Peyer's patch (tissue), 4 donors: ENCODE data around the gene VANGL1. TPM values are rescaled to one million over a fixed set of nuclear protein-coding genes. Genes with fewer than 3 reads are reported as not detected.

ENCODE experiments used
- DNase-seq, 3 donors: peaks; one replicate each; pipeline ENCODE4 v3.0.0-alpha.2; 2017 to 2019
- H3K27ac ChIP-seq, 4 donors: fragments of 200-600 bp; sonication (generic); one replicate each; pipeline ENCODE4 v1.5.1; 2016 to 2019
- H3K27me3 ChIP-seq, 2 donors: fragments of 200-600 bp; sonication (generic); one replicate each; pipeline ENCODE4 v1.5.1; 2019
- H3K36me3 ChIP-seq, 3 donors: fragments of 200-600 bp; sonication (generic); one replicate each; pipeline ENCODE4 v1.5.1; 2016 to 2019
- H3K4me1 ChIP-seq, 4 donors: fragments of 200-600 bp; sonication (generic); one replicate each; pipeline ENCODE4 v1.5.1; 2016 to 2019
- H3K4me3 ChIP-seq, 4 donors: fragments of 200-600 bp; sonication (generic); 1 replicate in 3 of 4; 2 replicates in 1 of 4; pipeline ENCODE4 v1.5.1; 2016 to 2019; ENCODE audit warnings: mild to moderate bottlenecking in 1 of 4
- H3K9me3 ChIP-seq, 4 donors: fragments of 200-600 bp; sonication (generic); one replicate each; pipeline ENCODE4 v1.5.1; 2016 to 2019; ENCODE audit warnings: mild to moderate bottlenecking in 1 of 4
- CTCF ChIP-seq, 6 experiments: fragments of 450-650 bp in 4 of 6; fragments of 200-600 bp in 2 of 6; sonication (generic) in 1 of 6; IDR thresholded peaks; one replicate each; pipeline ENCODE4 v1.5.1; 2017 to 2019; ENCODE audit warnings: antibody characterized with exemption in 6 of 6, mild to moderate bottlenecking in 3 of 6, moderate library complexity in 1 of 6
- POLR2A ChIP-seq, 2 donors: fragments of 450-650 bp; IDR thresholded peaks; one replicate each; pipeline ENCODE4 v1.5.1; 2017; ENCODE audit warnings: antibody characterized with exemption in 2 of 2, mild to moderate bottlenecking in 2 of 2, moderate library complexity in 2 of 2
- total RNA-seq, 4 donors: library from RNA; depleted of rRNA; stranded (reverse); fragments of >200 nt; gene quantifications; one replicate each; pipeline ENCODE4 v1.1.0, GENCODE V29; 2016

The VANGL1 gene
- total RNA-seq, 4 donors from 2014 or later = 6.2 to 10.7 (median 7.3) TPM

GRCh38 chr1:115596080-115596780 is 45.5 kb upstream of the VANGL1 start:
- H3K9me3 ChIP-seq = no peaks in the 10 kb centered on the region
- TF ChIP-seq CTCF (IDR thresholded peaks at IDR 0.05) = no peak
- no peak for TF ChIP-seq POLR2A (IDR thresholded peaks at IDR 0.05)
- no peaks in the 10 kb centered on the region for H3K4me1 ChIP-seq
- H3K4me3 ChIP-seq = no peak overlapping the region
- no peaks in the 10 kb centered on the region for H3K36me3 ChIP-seq
- H3K27ac ChIP-seq = no peak overlapping the region
- no peaks in the 10 kb centered on the region for H3K27me3 ChIP-seq
- no peak for DNase-seq

- no peak for DNase-seq
- no peaks in the 10 kb centered on the region for H3K9me3 ChIP-seq
- no peaks in the 10 kb centered on the region for H3K27me3 ChIP-seq
- TF ChIP-seq CTCF (IDR thresholded peaks at IDR 0.05) (no peak), POLR2A (IDR thresholded peaks at IDR 0.05) (no peak)
- H3K36me3 ChIP-seq = no peaks in the 10 kb centered on the region
- no peaks in the 10 kb centered on the region for H3K4me1 ChIP-seq
- no peak overlapping the region for H3K4me3 ChIP-seq
- H3K27ac ChIP-seq = no peak overlapping the region
These were observed 37.3 kb upstream of the VANGL1 start for GRCh38 chr1:115604508-115604907.

- TF ChIP-seq POLR2A (IDR thresholded peaks at IDR 0.05) (no peak), CTCF (IDR thresholded peaks at IDR 0.05) (no peak)
- DNase-seq = no peak
- Histone ChIP-seq H3K4me3 (no peak overlapping the region), H3K36me3 (no peaks in the 10 kb centered on the region), H3K4me1 (no peaks in the 10 kb centered on the region), H3K27me3 (no peaks in the 10 kb centered on the region), H3K27ac (no peak overlapping the region), H3K9me3 (no peaks in the 10 kb centered on the region)
These were observed 35.5 kb upstream of the VANGL1 start for GRCh38 chr1:115606305-115606704.

- Histone ChIP-seq H3K36me3 (no peaks in the 10 kb centered on the region), H3K9me3 (no peaks in the 10 kb centered on the region), H3K27ac (no peak overlapping the region), H3K27me3 (no peaks in the 10 kb centered on the region), H3K4me3 (no peak overlapping the region), H3K4me1 (no peaks in the 10 kb centered on the region)
- DNase-seq = no peak
- no peak for TF ChIP-seq POLR2A (IDR thresholded peaks at IDR 0.05)
- no peak for TF ChIP-seq CTCF (IDR thresholded peaks at IDR 0.05)
These were observed 32.7 kb upstream of the VANGL1 start for GRCh38 chr1:115609021-115609420.

GRCh38 chr1:115613767-115614166 is 28.0 kb upstream of the VANGL1 start:
- no peaks in the 10 kb centered on the region for H3K36me3 ChIP-seq

More at GRCh38 chr1:115613767-115614166, 28.0 kb upstream of the VANGL1 start:
- DNase-seq = no peak
- Histone ChIP-seq H3K4me3 (no peak overlapping the region), H3K27ac (no peak overlapping the region), H3K4me1 (no peaks in the 10 kb centered on the region), H3K27me3 (no peaks in the 10 kb centered on the region), H3K9me3 (no peaks in the 10 kb centered on the region)
- TF ChIP-seq POLR2A (IDR thresholded peaks at IDR 0.05) (no peak), CTCF (IDR thresholded peaks at IDR 0.05) (no peak)
